Measurements from ENCODE around the gene PPP3CA.

The PPP3CA gene
- 34.1 reads per million, percentile 59 among the genes with 10 or more reads in this experiment for total RNA-seq

DNA sequence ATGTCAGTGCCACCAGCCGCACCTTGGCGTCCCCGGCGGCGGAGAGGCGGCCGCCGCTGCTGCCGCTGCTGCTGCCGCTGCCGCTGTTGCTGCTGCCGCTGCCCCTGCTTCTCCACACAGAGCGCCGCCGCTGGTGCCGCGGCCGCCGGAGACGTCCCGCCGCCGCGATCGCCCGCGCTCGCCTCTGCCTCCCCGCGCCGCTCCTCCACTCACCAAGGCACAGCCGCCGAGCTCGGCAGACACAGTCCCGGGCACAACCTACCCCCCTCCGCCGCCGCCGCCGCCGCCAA is at the start of gene PPP3CA:
Gene PPP3CA, minus strand, starts transcription at position 260 of the 290 bp plus-strand sequence.
- DNase-seq = no peak

- DNase-seq = no peak
Observed at GRCh38 chr4:101393256-101393655, 45.9 kb upstream of the PPP3CA start.

GRCh38 chr4:101370663-101371210 is 23.4 kb upstream of the PPP3CA start:
- no peak for DNase-seq

- no peak for DNase-seq
Observed at GRCh38 chr4:101367201-101367600, 19.9 kb upstream of the PPP3CA start.

GRCh38 chr4:101366331-101366730 is 19.0 kb upstream of the PPP3CA start:
- no peak for DNase-seq

DNA sequence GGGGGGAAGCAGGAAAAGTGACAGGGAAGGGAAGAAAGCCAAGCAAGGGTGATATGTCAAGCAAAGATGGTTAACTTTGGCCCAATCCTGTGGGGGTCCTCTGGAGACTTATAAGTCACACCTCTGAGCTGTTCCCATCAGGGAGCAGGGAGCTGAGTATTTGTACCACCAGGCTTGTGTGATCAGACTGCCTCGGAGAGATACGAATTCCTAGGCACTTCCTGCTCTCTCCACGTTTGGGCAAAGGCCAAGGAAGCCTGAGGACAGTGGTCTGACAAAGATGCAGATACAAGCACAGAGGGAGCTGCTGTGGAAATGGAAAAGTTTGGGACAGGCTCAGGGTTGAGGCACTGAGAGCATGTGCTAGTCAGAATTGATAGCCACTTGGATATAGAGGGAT is 10.4 kb upstream of the PPP3CA start:
- no peak for DNase-seq

GRCh38 chr4:101356928-101357327 is 9.6 kb upstream of the PPP3CA start:
- DNase-seq = no peak

GRCh38 chr4:101355767-101356702 is 8.7 kb upstream of the PPP3CA start:
- no peak for DNase-seq

GRCh38 chr4:101355246-101355645 is 7.9 kb upstream of the PPP3CA start:
- no peak for DNase-seq

- DNase-seq = no peak
Observed at GRCh38 chr4:101349801-101350064, 2.4 kb upstream of the PPP3CA start.

- DNase-seq = no peak
Observed at GRCh38 chr4:101348995-101349800, 1.9 kb upstream of the PPP3CA start.

DNA sequence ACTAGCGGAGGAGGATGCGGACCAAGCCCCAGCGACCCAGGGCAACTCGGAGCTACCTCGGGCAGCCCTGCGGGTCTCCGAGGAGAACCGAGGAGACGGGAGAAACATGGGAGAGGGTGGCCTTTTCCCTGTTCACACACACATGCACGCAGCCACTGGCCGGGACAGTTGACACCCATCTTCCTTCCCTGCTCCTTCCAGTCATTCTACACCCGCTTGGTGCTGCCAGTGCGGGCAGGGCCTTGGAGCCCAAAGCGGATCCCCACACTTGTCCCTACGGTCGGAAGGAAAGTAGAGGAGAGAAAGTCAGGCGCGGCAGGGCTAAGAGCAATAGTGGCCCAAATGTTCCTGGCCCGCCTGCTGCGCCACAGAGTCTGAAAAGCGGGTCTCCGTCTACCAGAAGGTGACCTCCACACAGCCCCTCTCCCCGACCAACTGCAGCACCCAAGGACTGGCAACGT is 1.1 kb upstream of the PPP3CA start:
- no peak for DNase-seq

DNA sequence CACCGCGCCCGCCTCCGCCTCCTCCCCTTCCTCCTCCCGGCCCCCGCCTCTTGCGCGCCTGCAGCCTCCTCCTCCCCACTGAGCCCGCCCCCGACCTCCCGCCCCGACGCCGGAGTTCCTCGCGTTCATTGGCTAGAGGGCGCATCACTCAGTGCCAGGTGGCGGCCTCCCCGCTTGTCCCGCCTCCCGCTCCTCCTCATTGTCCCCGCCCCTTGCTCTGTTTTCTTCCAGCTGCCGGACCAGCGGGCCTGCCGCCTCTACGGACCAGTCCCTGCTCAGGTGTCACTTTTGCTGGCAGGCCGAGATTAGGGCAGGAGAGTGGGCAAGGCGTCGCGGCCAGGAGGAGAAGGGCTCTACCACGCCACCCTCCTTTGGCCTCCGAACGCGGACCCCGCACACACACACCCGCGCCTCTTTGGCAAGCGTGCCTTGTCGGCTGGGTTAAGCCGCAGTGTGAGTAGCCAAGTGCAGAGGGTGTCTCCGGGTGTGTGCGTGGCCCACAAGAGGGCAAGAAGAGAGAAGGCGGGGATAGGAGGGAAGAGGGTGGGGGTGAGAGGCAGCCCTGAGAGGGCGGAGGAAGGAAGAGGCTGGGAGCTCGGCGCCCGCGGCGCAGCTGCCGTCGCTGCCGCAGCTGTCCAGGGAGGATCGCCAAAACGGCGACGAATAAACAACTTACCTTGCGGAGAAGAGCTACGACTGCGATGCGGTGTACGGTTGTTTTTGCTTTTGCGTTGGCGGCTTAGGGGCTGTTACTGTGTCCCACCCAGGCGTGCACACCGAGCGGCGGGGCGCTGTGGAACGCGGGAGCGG is 436 bp upstream of the PPP3CA start:
- peak; percentile 99 for DNase-seq

- peak; percentile 56 for DNase-seq
Observed at GRCh38 chr4:101346351-101347266, 717 bp downstream of the PPP3CA start.

GRCh38 chr4:101345596-101346350 is 1.6 kb downstream of the PPP3CA start:
- DNase-seq = peak; percentile 62

DNA sequence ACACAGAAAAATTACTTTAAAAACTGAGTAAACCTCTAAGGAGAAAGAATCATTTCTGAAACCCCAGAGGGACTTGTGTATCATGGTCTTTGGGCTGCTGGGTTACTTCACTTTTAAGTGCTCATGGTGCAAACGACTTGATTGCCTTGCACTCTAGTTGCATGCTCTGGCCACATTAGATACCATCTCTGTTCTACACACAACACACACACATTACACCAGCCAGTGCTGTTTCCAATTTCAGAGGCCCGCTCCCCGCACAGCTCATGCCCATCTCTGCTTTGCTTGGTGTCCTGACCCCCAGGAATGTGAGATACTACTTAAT is 2.1 kb downstream of the PPP3CA start:
- DNase-seq = no peak

GRCh38 chr4:101339332-101339731 is 8.0 kb downstream of the PPP3CA start:
- no peak for DNase-seq

- no peak for DNase-seq
Observed at GRCh38 chr4:101337688-101338087, 9.6 kb downstream of the PPP3CA start.

DNA sequence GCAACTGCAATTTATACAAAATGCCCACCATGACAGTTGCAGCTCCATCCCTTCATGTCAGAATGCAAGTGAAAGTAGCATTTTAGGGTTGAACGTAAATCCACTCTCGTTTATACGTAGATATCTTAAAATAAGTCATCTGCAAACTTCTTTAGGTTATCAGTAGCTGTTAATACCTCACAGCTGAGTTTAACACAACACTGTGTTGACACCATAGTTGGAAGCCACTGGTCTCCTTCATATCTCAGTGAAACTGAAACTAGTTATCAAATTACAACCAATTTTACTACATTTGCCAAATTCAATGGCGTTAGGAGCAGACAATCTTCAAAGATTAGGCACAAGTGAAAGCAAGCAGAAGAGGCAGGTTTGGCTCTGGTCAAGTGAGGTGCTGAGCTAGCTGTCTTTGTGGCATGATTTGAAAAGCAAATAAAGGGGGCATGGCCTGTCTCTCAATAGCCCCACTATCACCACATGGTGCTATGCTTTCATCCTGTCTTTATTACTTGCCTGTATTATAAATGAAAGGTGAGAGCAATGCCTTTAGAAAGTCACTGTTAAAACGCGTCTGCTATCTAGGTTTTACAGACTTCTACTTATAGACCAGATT is 12.3 kb downstream of the PPP3CA start:
- DNase-seq = no peak

- DNase-seq = no peak
Observed at GRCh38 chr4:101332424-101332823, 14.9 kb downstream of the PPP3CA start.

DNA sequence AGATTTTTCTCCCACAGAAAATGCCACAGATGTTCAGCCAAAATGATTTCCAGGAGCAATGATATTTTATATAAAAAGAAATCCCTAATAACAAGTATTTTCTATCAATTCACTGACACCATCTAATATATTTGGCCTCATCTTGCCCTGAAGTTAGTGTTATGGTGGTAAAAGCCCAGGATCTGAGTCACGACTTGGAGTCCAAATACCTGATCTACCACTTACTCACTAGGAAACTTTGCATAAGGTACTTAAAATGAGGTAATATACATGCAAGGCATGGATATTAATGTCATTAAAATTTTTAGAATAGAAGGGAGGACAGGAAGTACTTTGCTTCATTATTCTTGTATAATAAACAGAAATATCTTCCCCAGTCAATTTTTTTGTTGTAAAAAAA is 16.3 kb downstream of the PPP3CA start:
- no peak for DNase-seq

Data from effector CD4-positive, alpha-beta T cell (primary cell).